Endothelial cell of umbilical vein (primary cell): ENCODE data around the gene MALRD1. TPM values are rescaled to one million over a fixed set of nuclear protein-coding genes. Genes with fewer than 3 reads are reported as not detected.

Experiments
- BruUV-seq: library from RNA; stranded (reverse); fragments of 400-500 nt; replicated peaks from 2 replicates; lab custom pipeline; 2021; lab: Mats Ljungman, UMichigan
- CTCF ChIA-PET: fragments of 300-600, 350-600 bp; sonication (Branson Sonifier 250); formaldehyde crosslinking; loops from one replicate; lab custom pipeline; 2021; ENCODE audit warnings: antibody characterized with exemption, inconsistent platforms; lab: Charles Lee
- POLR2A ChIA-PET: fragments of 300-600, 350-600 bp; sonication (Branson Sonifier 250); formaldehyde crosslinking; loops from one replicate; lab custom pipeline; 2021; ENCODE audit warnings: antibody characterized with exemption, inconsistent platforms; lab: Charles Lee
- DNase-seq: peaks from one replicate; pipeline ENCODE4 v3.0.0-alpha.2; 2011; ENCODE audit warnings: low read depth, low spot score
- FAIRE-seq: peaks from 2 replicates; lab custom pipeline; 2011; peaks lifted over from hg19 to GRCh38; lab: Jason Lieb, UNC
- H2AFZ ChIP-seq: 2 replicates; pipeline ENCODE4 v1.6.0; 2012; ENCODE audit warnings: low read depth, low read length, control low read depth, inconsistent platforms
- H3K27ac ChIP-seq: 2 replicates; pipeline ENCODE4 v1.5.1; 2011; ENCODE audit warnings: low read depth, mild to moderate bottlenecking, control low read depth, low read length, moderate library complexity; ENCODE audit not compliant: insufficient read depth
- H3K27me3 ChIP-seq, 2 experiments: 2 replicates each; pipeline versions ENCODE4 v1.6.0 to v1.6.1; 2011; ENCODE audit warnings: low read length in 2 of 2, mixed read lengths in 1 of 2; ENCODE audit not compliant: control insufficient read depth in 2 of 2, insufficient read depth in 2 of 2
- H3K36me3 ChIP-seq, 2 experiments: 2 replicates in 1 of 2; 3 replicates in 1 of 2; pipeline ENCODE4 v1.5.1; 2011; ENCODE audit warnings: low read length in 2 of 2, mild to moderate bottlenecking in 1 of 2, moderate library complexity in 1 of 2; ENCODE audit not compliant: control insufficient read depth in 2 of 2, insufficient read depth in 2 of 2; ENCODE audit errors: extremely low read depth in 1 of 2
- H3K4me1 ChIP-seq: 3 replicates; pipeline ENCODE4 v1.5.1; 2011; ENCODE audit warnings: mild to moderate bottlenecking, low read length; ENCODE audit not compliant: control insufficient read depth, insufficient read depth; ENCODE audit errors: extremely low read depth
- H3K4me2 ChIP-seq: 2 replicates; pipeline ENCODE4 v1.6.1; 2011; ENCODE audit warnings: low read length, control low read depth, mixed read lengths; ENCODE audit not compliant: insufficient read depth
- H3K4me3 ChIP-seq, 3 experiments: fragments of 200-600 bp in 1 of 3; sonication (generic), shearing (Covaris generic) in 1 of 3; replicated peaks in 1 of 3; 2 replicates each; pipeline ENCODE4 v1.5.1; 2011 to 2016; ENCODE audit warnings: control low read depth in 3 of 3, low read length in 3 of 3, mild to moderate bottlenecking in 2 of 3, inconsistent platforms in 1 of 3, low read depth in 1 of 3, moderate library complexity in 1 of 3; ENCODE audit not compliant: insufficient read depth in 1 of 3
- H3K79me2 ChIP-seq: 2 replicates; pipeline ENCODE4 v1.6.0; 2012; ENCODE audit warnings: low read length, inconsistent platforms; ENCODE audit not compliant: control insufficient read depth, insufficient read depth
- H3K9ac ChIP-seq: replicated peaks from 2 replicates; pipeline ENCODE3; 2011; ENCODE audit warnings: low read length, control low read depth; ENCODE audit not compliant: insufficient read depth; ENCODE audit errors: extremely low read depth
- H3K9me1 ChIP-seq: replicated peaks from 3 replicates; pipeline ENCODE4 v1.6.0; 2011; ENCODE audit warnings: mild to moderate bottlenecking, low read length; ENCODE audit not compliant: control insufficient read depth, insufficient read depth; ENCODE audit errors: extremely low read depth
- H3K9me3 ChIP-seq: replicated peaks from 2 replicates; pipeline ENCODE4 v1.5.1; 2012; ENCODE audit warnings: low read length, inconsistent platforms; ENCODE audit not compliant: control insufficient read depth, insufficient read depth
- H4K20me1 ChIP-seq: replicated peaks from 2 replicates; pipeline ENCODE3; 2011; ENCODE audit warnings: mild to moderate bottlenecking, low read length; ENCODE audit not compliant: control insufficient read depth, insufficient read depth; ENCODE audit errors: extremely low read depth
- EZH2 ChIP-seq: IDR thresholded peaks from 2 replicates; pipeline ENCODE4 v1.6.1; 2012; ENCODE audit warnings: borderline replicate concordance, low read depth, mild to moderate bottlenecking, moderate library complexity, low read length, inconsistent platforms; ENCODE audit not compliant: severe bottlenecking
- FOS ChIP-seq: IDR thresholded peaks from 2 replicates; pipeline ENCODE4 v1.6.1; 2011; ENCODE audit warnings: mild to moderate bottlenecking, low read length, moderate library complexity, borderline replicate concordance; ENCODE audit not compliant: insufficient read depth
- GATA2 ChIP-seq: IDR thresholded peaks from 2 replicates; pipeline ENCODE4 v1.7.0; 2011; ENCODE audit warnings: low read depth, mild to moderate bottlenecking, moderate library complexity, mixed read lengths, low read length; ENCODE audit not compliant: insufficient read length, insufficient read depth
- JUN ChIP-seq: IDR thresholded peaks from 2 replicates; pipeline ENCODE4 v1.6.1; 2011; ENCODE audit warnings: borderline replicate concordance, low read depth; ENCODE audit not compliant: insufficient read length, insufficient read depth
- MAX ChIP-seq: IDR thresholded peaks from 2 replicates; pipeline ENCODE4 v1.6.1; 2011; ENCODE audit not compliant: insufficient read depth, insufficient read length
- MYC ChIP-seq: IDR thresholded peaks from one replicate; pipeline ENCODE4 v1.6.1; 2011; ENCODE audit warnings: mild to moderate bottlenecking, low read depth, low read length
- POLR2A ChIP-seq: IDR thresholded peaks from 2 replicates; pipeline ENCODE4 v1.6.1; 2012; ENCODE audit warnings: low read depth, mild to moderate bottlenecking, control low read depth, low read length
- POLR2AphosphoS5 ChIP-seq: IDR thresholded peaks from 2 replicates; pipeline ENCODE4 v1.6.1; 2012; ENCODE audit warnings: low read depth, mild to moderate bottlenecking, control low read depth, low read length, moderate library complexity; ENCODE audit not compliant: insufficient read depth
- dilution Hi-C: fragments of 300-500 bp; cut with MboI; formaldehyde crosslinking; loops from one replicate; pipeline ENCODE4 v1.15.0; 2019; ENCODE audit warnings: low sequenced_read_pairs; ENCODE audit not compliant: extremely low pct_ligation_motif_present
- intact Hi-C: fragments of 100-400 bp; cut with micrococcal nuclease; formaldehyde crosslinking; loops from one replicate; pipeline ENCODE4 v1.10.0; 2022
- polyA plus RNA-seq, 4 experiments: library from polyadenylated mRNA; depleted of rRNA in 3 of 4; stranded (reverse) in 3 of 4; unstranded in 1 of 4; fragments of >200 nt; gene quantifications; 2 replicates each; pipeline versions ENCODE4 v1.2.1 to v1.2.3, GENCODE V29; 2011 to 2012; ENCODE audit warnings: missing spikeins in 1 of 4
- total RNA-seq: library from RNA; stranded (reverse); gene quantifications from 2 replicates; pipeline ENCODE4 v1.2.3, GENCODE V29; 2021
- TF ChIP-seq, protein P1 (sequence below), 2 donors: IDR thresholded peaks; 1 replicate in 1 of 2; 2 replicates in 1 of 2; pipeline ENCODE4 v1.5.1; 2011; ENCODE audit warnings: low read length in 2 of 2, mild to moderate bottlenecking in 2 of 2, moderate library complexity in 2 of 2, control low read depth in 1 of 2, inconsistent platforms in 1 of 2, low read depth in 1 of 2; ENCODE audit not compliant: insufficient read depth in 1 of 2; ENCODE audit errors: extremely low read depth in 1 of 2

Gene MALRD1
- total and polyA plus RNA-seq, 2 donors (not counting 3 experiments of a cell fraction or from before 2014, with no cell fraction given) = not detected

DNA sequence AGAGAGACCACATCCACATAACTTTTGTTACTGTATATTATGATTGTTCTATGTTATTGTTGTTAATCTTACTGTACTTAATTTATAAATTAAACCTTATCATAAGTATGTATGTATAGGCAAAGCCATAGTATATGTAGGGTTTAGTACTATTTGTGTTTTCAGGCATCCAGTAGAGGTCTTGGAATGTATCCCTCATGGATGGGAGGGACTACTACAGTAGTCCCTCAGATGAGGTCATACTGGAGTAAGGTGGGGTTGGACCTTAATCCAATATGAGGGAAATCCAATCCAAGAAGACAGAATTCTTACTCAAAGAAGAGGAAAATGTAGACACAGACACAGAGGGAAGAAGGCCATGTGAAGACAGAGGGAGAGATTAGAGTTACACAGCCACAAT is 34.1 kb upstream of the MALRD1 start:
- H3K4me1 ChIP-seq = no peaks in the 10 kb centered on the region
- no peaks in the 10 kb centered on the region for H4K20me1 ChIP-seq
- H3K27ac ChIP-seq = no peak overlapping the region
- DNase-seq (no peak), FAIRE-seq (no peak)
- ChIA-PET POLR2A (no interaction called here), CTCF (no interaction called here)
- no TSS peak for BruUV-seq
- no peaks in the 10 kb centered on the region for H3K27me3 ChIP-seq
- no peak overlapping the region for H2AFZ ChIP-seq
- H3K9ac ChIP-seq = no peak overlapping the region
- H3K36me3 ChIP-seq = no peaks in the 10 kb centered on the region
- peaks cover 3% of the 10 kb centered on the region for H3K9me3 ChIP-seq
- no peaks in the 10 kb centered on the region for H3K79me2 ChIP-seq
- H3K4me3 ChIP-seq = no peak overlapping the region
- no peak for TF ChIP-seq MAX
- TF ChIP-seq MYC = no peak
- no peak for TF ChIP-seq POLR2AphosphoS5
- no peak for TF ChIP-seq JUN
- TF ChIP-seq GATA2 = no peak
- TF ChIP-seq, protein P1, sequence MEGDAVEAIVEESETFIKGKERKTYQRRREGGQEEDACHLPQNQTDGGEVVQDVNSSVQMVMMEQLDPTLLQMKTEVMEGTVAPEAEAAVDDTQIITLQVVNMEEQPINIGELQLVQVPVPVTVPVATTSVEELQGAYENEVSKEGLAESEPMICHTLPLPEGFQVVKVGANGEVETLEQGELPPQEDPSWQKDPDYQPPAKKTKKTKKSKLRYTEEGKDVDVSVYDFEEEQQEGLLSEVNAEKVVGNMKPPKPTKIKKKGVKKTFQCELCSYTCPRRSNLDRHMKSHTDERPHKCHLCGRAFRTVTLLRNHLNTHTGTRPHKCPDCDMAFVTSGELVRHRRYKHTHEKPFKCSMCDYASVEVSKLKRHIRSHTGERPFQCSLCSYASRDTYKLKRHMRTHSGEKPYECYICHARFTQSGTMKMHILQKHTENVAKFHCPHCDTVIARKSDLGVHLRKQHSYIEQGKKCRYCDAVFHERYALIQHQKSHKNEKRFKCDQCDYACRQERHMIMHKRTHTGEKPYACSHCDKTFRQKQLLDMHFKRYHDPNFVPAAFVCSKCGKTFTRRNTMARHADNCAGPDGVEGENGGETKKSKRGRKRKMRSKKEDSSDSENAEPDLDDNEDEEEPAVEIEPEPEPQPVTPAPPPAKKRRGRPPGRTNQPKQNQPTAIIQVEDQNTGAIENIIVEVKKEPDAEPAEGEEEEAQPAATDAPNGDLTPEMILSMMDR (IDR thresholded peaks at IDR 0.05; ENCODE audit: extremely low read depth in 1 of 2, insufficient read depth in 1 of 2, low read depth in 1 of 2, low read length in 2 of 2) = no peak
- no peak for TF ChIP-seq POLR2A
- TF ChIP-seq FOS = no peak
- TF ChIP-seq EZH2 = no peak
- intact Hi-C loops (no loop called here), dilution Hi-C loops (no loop called here)
- H3K4me2 ChIP-seq = no peak overlapping the region
- no peaks in the 10 kb centered on the region for H3K9me1 ChIP-seq
